HEK293 (cell line): ENCODE data around the gene POLR2C.

Source experiments
- CTCF ChIA-PET: fragments of 350-600 bp; formaldehyde crosslinking; extraction: SDS; loops from one replicate; lab custom pipeline; 2021; ENCODE audit warnings: antibody characterized with exemption; lab: Yijun Ruan, JAX
- POLR2A ChIA-PET: fragments of 300-600 bp; formaldehyde crosslinking; extraction: SDS; loops from one replicate; lab custom pipeline; 2020; ENCODE audit warnings: antibody characterized with exemption, inconsistent platforms; lab: Yijun Ruan, JAX
- H3K27ac ChIP-seq: fragments of 200-500 bp; sonication (Bioruptor generic); 2 replicates; pipeline ENCODE4 v1.5.1; 2014; ENCODE audit warnings: low read depth, low read length, control low read depth, inconsistent platforms; ENCODE audit errors: extremely low read depth
- H3K36me3 ChIP-seq, 2 experiments: fragments of 200-500 bp in 1 of 2; sonication (Bioruptor generic) in 1 of 2; 1 replicate in 1 of 2; 2 replicates in 1 of 2; pipeline ENCODE4 v1.5.1; 2014 to 2017; ENCODE audit warnings: inconsistent platforms in 2 of 2, low read length in 2 of 2; ENCODE audit not compliant: control insufficient read depth in 2 of 2, insufficient read depth in 1 of 2
- H3K4me1 ChIP-seq: fragments of 200-500 bp; sonication (Bioruptor generic); 2 replicates; pipeline ENCODE4 v1.5.1; 2014; ENCODE audit warnings: mild to moderate bottlenecking, low read length, inconsistent platforms; ENCODE audit not compliant: control insufficient read depth, insufficient read depth
- H3K4me3 ChIP-seq: 2 replicates; pipeline ENCODE4 v1.5.1; 2011; ENCODE audit warnings: low read depth, mild to moderate bottlenecking, control low read depth, low read length, moderate library complexity
- H3K9me3 ChIP-seq: fragments of 200-500 bp; sonication (Bioruptor generic); 2 replicates; pipeline ENCODE4 v1.5.1; 2014; ENCODE audit warnings: low read depth, low read length, inconsistent platforms; ENCODE audit not compliant: control insufficient read depth, insufficient read depth
- GFI1B ChIP-seq: fragments of 450-650 bp; formaldehyde crosslinking; IDR thresholded peaks from 2 replicates; pipeline ENCODE4 v1.5.1; 2016; ENCODE audit warnings: missing biosample characterization, missing genetic modification characterization
- GLIS1 ChIP-seq: fragments of 450-650 bp; formaldehyde crosslinking; IDR thresholded peaks from 2 replicates; pipeline ENCODE4 v1.5.1; 2016; ENCODE audit warnings: missing biosample characterization, missing genetic modification characterization
- MYNN ChIP-seq: fragments of 450-650 bp; formaldehyde crosslinking; IDR thresholded peaks from 2 replicates; pipeline ENCODE4 v1.5.1; 2016; ENCODE audit warnings: missing biosample characterization, missing genetic modification characterization, borderline replicate concordance
- PRDM10 ChIP-seq: fragments of 450-650 bp; formaldehyde crosslinking; IDR thresholded peaks from 2 replicates; pipeline ENCODE4 v1.5.1; 2016; ENCODE audit warnings: missing biosample characterization, missing genetic modification characterization
- SP3 ChIP-seq: fragments of 450-650 bp; formaldehyde crosslinking; IDR thresholded peaks from 2 replicates; pipeline ENCODE4 v1.5.1; 2016; ENCODE audit warnings: missing biosample characterization, missing genetic modification characterization
- TCF7L2 ChIP-seq: IDR thresholded peaks from 2 replicates; pipeline ENCODE4 v1.6.1; 2011; ENCODE audit warnings: low read depth, mild to moderate bottlenecking, inconsistent platforms, low read length, moderate library complexity, borderline replicate concordance
- ZBTB1 ChIP-seq: fragments of 450-650 bp; formaldehyde crosslinking; IDR thresholded peaks from 2 replicates; pipeline ENCODE4 v1.5.1; 2016; ENCODE audit warnings: missing biosample characterization, missing genetic modification characterization
- ZFP69B ChIP-seq: fragments of 450-650 bp; formaldehyde crosslinking; IDR thresholded peaks from 2 replicates; pipeline ENCODE4 v1.5.1; 2016; ENCODE audit warnings: missing biosample characterization, missing genetic modification characterization
- ZNF174 ChIP-seq: fragments of 450-650 bp; formaldehyde crosslinking; IDR thresholded peaks from 2 replicates; pipeline ENCODE4 v1.5.0; 2017; ENCODE audit warnings: missing biosample characterization, mild to moderate bottlenecking, missing genetic modification characterization
- ZNF274 ChIP-seq, 2 experiments: fragments of 200-500 bp in 1 of 2; fragments of 450-650 bp in 1 of 2; sonication (Bioruptor generic) in 1 of 2; formaldehyde crosslinking in 1 of 2; IDR thresholded peaks; 2 replicates each; pipeline versions ENCODE4 v1.5.1 to v1.6.1; 2014 to 2016; ENCODE audit warnings: borderline replicate concordance in 1 of 2, inconsistent platforms in 1 of 2, low read length in 1 of 2, missing biosample characterization in 1 of 2, missing genetic modification characterization in 1 of 2
- ZNF302 ChIP-seq: fragments of 450-650 bp; formaldehyde crosslinking; IDR thresholded peaks from 2 replicates; pipeline ENCODE4 v1.5.1; 2016; ENCODE audit warnings: missing biosample characterization, missing genetic modification characterization, low read depth
- ZNF324 ChIP-seq: fragments of 450-650 bp; formaldehyde crosslinking; IDR thresholded peaks from 2 replicates; pipeline ENCODE4 v1.5.1; 2016; ENCODE audit warnings: missing biosample characterization, missing genetic modification characterization
- ZNF510 ChIP-seq: fragments of 450-650 bp; formaldehyde crosslinking; IDR thresholded peaks from 2 replicates; pipeline ENCODE4 v1.5.1; 2018; ENCODE audit warnings: mild to moderate bottlenecking, missing genetic modification characterization, missing biosample characterization; ENCODE audit not compliant: insufficient replicate concordance
- ZNF548 ChIP-seq: fragments of 450-650 bp; formaldehyde crosslinking; IDR thresholded peaks from 2 replicates; pipeline ENCODE4 v1.5.1; 2016; ENCODE audit warnings: missing biosample characterization, missing genetic modification characterization
- ZNF558 ChIP-seq: fragments of 450-650 bp; formaldehyde crosslinking; IDR thresholded peaks from 2 replicates; pipeline ENCODE4 v1.5.1; 2016; ENCODE audit warnings: missing biosample characterization, missing genetic modification characterization
- ZNF561 ChIP-seq: fragments of 450-650 bp; IDR thresholded peaks from 2 replicates; pipeline ENCODE4 v1.5.1; 2018; ENCODE audit warnings: missing biosample characterization, missing genetic modification characterization, borderline replicate concordance
- ZNF596 ChIP-seq: fragments of 450-650 bp; IDR thresholded peaks from 2 replicates; pipeline ENCODE4 v1.5.0; 2018; ENCODE audit warnings: missing biosample characterization, mild to moderate bottlenecking, missing genetic modification characterization, moderate library complexity
- ZNF629 ChIP-seq: fragments of 450-650 bp; formaldehyde crosslinking; IDR thresholded peaks from 2 replicates; pipeline ENCODE4 v1.5.1; 2017; ENCODE audit warnings: missing biosample characterization, missing genetic modification characterization
- ZNF660 ChIP-seq: fragments of 450-650 bp; IDR thresholded peaks from 2 replicates; pipeline ENCODE4 v1.5.1; 2018; ENCODE audit warnings: missing biosample characterization, mild to moderate bottlenecking, missing genetic modification characterization
- ZNF792 ChIP-seq: fragments of 450-650 bp; formaldehyde crosslinking; IDR thresholded peaks from 2 replicates; pipeline ENCODE4 v1.5.1; 2016; ENCODE audit warnings: missing biosample characterization, missing genetic modification characterization
- ZNF830 ChIP-seq: fragments of 450-650 bp; IDR thresholded peaks from 2 replicates; pipeline ENCODE4 v1.5.0; 2018; ENCODE audit warnings: missing biosample characterization, missing genetic modification characterization, low read depth, mild to moderate bottlenecking, moderate library complexity
- TF ChIP-seq, protein P1 (sequence below): fragments of 450-650 bp; formaldehyde crosslinking; IDR thresholded peaks from 2 replicates; pipeline ENCODE4 v1.5.1; 2016; ENCODE audit warnings: missing biosample characterization, missing genetic modification characterization
- TF ChIP-seq, protein P2 (sequence below): fragments of 450-650 bp; formaldehyde crosslinking; IDR thresholded peaks from 2 replicates; pipeline ENCODE4 v1.5.1; 2016; ENCODE audit warnings: missing biosample characterization, missing genetic modification characterization

Gene POLR2C

DNA sequence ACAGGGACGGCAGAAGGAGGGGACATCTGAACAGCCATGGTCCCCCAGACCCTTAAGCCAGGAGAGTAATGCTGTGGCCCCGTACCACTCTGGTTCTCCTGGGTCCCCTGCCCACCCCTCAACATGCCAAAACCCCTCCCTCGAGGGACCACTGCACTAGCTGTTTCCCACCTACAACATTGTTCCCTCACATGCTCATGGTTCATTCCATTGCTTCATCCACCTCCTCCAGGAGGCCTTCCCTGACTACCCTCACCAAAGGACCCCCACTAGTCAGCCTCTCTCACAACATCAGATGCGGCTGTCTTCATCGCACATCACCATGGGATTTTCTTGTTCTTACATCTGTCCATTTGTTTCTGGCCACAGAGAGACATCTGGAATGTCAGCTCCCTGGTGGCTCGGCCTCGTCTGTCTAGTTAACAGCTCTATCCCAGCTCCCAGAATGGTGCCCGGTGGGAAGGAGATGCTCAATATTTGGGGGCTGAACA is 22.1 kb downstream of the POLR2C start:
- Histone ChIP-seq H3K27ac (no peak overlapping the region), H3K4me3 (no peak overlapping the region)
- TF ChIP-seq MYNN (tag by site-specific recombination) = no peak
- TF ChIP-seq ZNF830 (tag by site-specific recombination) = no peak
- peak; percentile 67 for TF ChIP-seq PRDM10 (tag by site-specific recombination)
- TF ChIP-seq, all 188 proteins: peak for 1
- POLR2A ChIA-PET = interaction anchor here (1.6 kb wide), 1 partner anchor 22 kb away, joined by 6 read pairs; the partner anchor contains the start of gene POLR2C
- no peaks in the 10 kb centered on the region for H3K4me1 ChIP-seq
- no peaks in the 10 kb centered on the region for H3K9me3 ChIP-seq
- no peaks in the 10 kb centered on the region for H3K36me3 ChIP-seq
- CTCF ChIA-PET = interaction anchor here (2.5 kb wide), 1 partner anchor 35 kb away, joined by 10 read pairs; no protein-coding TSS in a partner anchor

DNA sequence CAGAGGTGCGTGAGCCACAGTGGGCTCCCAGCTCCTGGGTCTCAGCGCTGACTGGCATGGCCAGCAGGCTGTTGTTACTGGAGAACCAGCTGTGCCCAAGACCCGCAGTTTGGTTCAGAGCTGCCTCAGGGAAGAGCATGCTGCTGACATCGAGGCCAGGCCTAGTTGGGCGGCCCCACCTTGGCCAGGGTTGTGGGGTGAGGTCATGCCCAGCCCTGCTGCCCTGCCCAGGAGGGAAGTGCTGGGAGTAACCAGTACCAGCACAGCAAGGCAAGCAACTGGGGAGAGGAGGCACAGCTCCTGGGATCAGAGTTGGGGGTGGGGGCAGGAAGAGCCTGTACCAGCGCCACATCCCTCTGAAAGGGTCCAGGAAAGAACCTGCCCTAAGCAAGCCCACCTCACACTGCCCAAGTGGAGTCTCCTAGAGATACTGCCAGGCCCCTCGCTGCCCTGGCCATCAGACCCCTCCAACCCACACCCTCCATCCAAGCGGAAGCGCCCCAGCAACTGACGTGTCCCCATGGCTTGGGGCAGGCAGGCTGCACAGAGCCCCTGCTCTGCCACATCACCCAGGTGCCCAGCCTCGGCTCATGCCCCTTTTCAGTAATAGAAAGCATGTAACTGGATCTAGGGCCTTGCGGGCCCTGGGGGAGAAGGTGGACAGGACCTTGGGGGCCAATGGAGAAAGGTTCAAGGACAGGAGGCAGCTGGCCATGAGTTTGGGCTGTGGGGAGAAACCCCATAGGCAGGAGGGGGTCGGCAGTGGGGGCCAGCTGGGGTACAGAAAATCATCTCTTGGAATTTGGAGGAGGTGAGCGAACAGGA is 22.8 kb downstream of the POLR2C start:
- CTCF ChIA-PET = interaction anchor here (2.5 kb wide), 1 partner anchor 35 kb away, joined by 10 read pairs; no protein-coding TSS in a partner anchor
- TF ChIP-seq ZNF660 (no peak), ZNF558 (tag by site-specific recombination) (no peak), GLIS1 (tag by site-specific recombination) (no peak), ZNF561 (tag by site-specific recombination) (no peak), ZBTB1 (tag by site-specific recombination) (no peak), TCF7L2 (no peak), ZFP69B (tag by site-specific recombination) (no peak), ZNF302 (tag by site-specific recombination) (no peak), ZNF629 (tag by site-specific recombination) (no peak), ZNF548 (tag by site-specific recombination) (no peak), ZNF510 (tag by site-specific recombination) (no peak), GFI1B (tag by site-specific recombination) (no peak), ZNF324 (no peak), ZNF792 (no peak), ZNF274 (IDR thresholded peaks at IDR 0.05; ENCODE audit: low read length) (no peak), ZNF274 (tag by site-specific recombination; IDR thresholded peaks at IDR 0.05; ENCODE audit: borderline replicate concordance) (no peak), ZNF596 (tag by site-specific recombination) (no peak), ZNF830 (tag by site-specific recombination) (no peak), SP3 (0 out of 2 replicates have a peak, but pooled peaks have one; percentile 4), ZNF174 (tag by site-specific recombination) (no peak)
- TF ChIP-seq, protein P1, sequence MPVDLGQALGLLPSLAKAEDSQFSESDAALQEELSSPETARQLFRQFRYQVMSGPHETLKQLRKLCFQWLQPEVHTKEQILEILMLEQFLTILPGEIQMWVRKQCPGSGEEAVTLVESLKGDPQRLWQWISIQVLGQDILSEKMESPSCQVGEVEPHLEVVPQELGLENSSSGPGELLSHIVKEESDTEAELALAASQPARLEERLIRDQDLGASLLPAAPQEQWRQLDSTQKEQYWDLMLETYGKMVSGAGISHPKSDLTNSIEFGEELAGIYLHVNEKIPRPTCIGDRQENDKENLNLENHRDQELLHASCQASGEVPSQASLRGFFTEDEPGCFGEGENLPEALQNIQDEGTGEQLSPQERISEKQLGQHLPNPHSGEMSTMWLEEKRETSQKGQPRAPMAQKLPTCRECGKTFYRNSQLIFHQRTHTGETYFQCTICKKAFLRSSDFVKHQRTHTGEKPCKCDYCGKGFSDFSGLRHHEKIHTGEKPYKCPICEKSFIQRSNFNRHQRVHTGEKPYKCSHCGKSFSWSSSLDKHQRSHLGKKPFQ = no peak
- TF ChIP-seq, protein P2, sequence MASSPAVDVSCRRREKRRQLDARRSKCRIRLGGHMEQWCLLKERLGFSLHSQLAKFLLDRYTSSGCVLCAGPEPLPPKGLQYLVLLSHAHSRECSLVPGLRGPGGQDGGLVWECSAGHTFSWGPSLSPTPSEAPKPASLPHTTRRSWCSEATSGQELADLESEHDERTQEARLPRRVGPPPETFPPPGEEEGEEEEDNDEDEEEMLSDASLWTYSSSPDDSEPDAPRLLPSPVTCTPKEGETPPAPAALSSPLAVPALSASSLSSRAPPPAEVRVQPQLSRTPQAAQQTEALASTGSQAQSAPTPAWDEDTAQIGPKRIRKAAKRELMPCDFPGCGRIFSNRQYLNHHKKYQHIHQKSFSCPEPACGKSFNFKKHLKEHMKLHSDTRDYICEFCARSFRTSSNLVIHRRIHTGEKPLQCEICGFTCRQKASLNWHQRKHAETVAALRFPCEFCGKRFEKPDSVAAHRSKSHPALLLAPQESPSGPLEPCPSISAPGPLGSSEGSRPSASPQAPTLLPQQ (tag by site-specific recombination) = peak; percentile 75

More for the DNA sequence above, 22.8 kb downstream of the POLR2C start:
- Histone ChIP-seq H3K9me3 (no peaks in the 10 kb centered on the region), H3K4me3 (peak overlapping the region; percentile 65), H3K27ac (no peak overlapping the region), H3K36me3 (no peaks in the 10 kb centered on the region), H3K4me1 (no peaks in the 10 kb centered on the region)
- POLR2A ChIA-PET = interaction anchor here (1.6 kb wide), 1 partner anchor 23 kb away, joined by 6 read pairs; the partner anchor contains the start of gene POLR2C
